Measurements from ENCODE around the gene SERPINB7.

Gene SERPINB7

GRCh38 chr18:63784787-63785452 is 9.7 kb downstream of the SERPINB7 start:
- H3K4me3 ChIP-seq (ENCODE audit: low read length) = no peak overlapping the region
- DNase-seq (ENCODE audit: low read depth) = no peak
- TF ChIP-seq, protein P1, sequence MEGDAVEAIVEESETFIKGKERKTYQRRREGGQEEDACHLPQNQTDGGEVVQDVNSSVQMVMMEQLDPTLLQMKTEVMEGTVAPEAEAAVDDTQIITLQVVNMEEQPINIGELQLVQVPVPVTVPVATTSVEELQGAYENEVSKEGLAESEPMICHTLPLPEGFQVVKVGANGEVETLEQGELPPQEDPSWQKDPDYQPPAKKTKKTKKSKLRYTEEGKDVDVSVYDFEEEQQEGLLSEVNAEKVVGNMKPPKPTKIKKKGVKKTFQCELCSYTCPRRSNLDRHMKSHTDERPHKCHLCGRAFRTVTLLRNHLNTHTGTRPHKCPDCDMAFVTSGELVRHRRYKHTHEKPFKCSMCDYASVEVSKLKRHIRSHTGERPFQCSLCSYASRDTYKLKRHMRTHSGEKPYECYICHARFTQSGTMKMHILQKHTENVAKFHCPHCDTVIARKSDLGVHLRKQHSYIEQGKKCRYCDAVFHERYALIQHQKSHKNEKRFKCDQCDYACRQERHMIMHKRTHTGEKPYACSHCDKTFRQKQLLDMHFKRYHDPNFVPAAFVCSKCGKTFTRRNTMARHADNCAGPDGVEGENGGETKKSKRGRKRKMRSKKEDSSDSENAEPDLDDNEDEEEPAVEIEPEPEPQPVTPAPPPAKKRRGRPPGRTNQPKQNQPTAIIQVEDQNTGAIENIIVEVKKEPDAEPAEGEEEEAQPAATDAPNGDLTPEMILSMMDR (IDR thresholded peaks at IDR 0.05; ENCODE audit: insufficient read depth, low read depth, low read length, missing control alignments) = no peak

DNA sequence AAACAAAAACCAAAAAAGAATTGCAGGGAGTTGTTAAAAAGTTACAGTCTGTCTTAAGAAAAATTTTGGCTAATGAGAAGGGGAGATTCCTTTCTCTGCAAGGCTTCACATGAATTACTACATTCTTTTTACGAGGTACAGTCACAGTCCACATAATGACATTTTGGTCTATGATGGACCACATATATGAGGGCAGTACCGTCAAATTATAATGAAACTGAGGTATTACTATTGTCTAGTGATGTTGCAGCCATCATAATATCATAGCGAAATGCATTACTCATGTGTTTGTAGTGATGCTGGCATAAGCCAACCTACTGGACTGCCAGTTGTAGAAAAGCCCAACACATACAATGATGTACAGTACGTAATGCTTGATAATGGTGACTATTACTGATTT is 12.5 kb downstream of the SERPINB7 start:
- TF ChIP-seq, protein P1 (IDR thresholded peaks at IDR 0.05; ENCODE audit: insufficient read depth, low read depth, low read length, missing control alignments) = no peak

DNA sequence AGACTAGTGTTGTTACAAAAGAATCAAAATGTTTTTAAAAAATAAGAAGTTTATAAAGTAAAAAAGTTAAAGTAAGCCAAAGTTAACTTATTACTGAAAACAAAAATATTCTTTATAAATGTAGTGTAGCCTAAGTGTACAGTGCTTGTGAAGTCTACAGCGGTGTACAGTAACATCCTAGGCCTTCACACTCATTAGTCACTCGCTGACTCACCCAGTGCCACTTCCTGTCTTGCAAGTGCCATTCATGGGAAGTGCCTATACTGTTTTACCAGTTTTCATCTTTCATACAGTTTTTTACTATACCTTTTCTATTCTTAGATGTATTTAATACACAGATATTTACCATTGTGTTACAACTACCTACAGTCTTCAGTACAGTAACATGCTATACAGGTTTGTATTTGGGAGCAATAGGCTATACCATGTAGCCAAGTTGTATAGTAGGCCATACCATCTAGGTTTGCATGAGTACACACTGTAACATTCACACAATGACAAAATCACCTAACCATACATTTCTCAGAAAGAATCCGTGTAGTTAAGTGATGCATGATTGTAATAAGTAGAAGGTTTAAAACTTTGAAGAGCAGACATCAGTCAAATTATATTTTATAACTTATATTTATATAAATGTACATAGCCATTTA is 13.4 kb downstream of the SERPINB7 start:
- DNase-seq (ENCODE audit: low read depth) = peak; percentile 98
- no peak overlapping the region for H3K4me3 ChIP-seq (ENCODE audit: low read length)
- TF ChIP-seq, protein P1 (IDR thresholded peaks at IDR 0.05; ENCODE audit: insufficient read depth, low read depth, low read length, missing control alignments) = no peak

More for the DNA sequence above, 12.5 kb downstream of the SERPINB7 start:
- no peak for DNase-seq (ENCODE audit: low read depth)
- no peak overlapping the region for H3K4me3 ChIP-seq (ENCODE audit: low read length)

- TF ChIP-seq, protein P1 (IDR thresholded peaks at IDR 0.05; ENCODE audit: insufficient read depth, low read depth, low read length, missing control alignments) = no peak
- DNase-seq (ENCODE audit: low read depth) = no peak
- H3K4me3 ChIP-seq (ENCODE audit: low read length) = no peak overlapping the region
Measured at GRCh38 chr18:63789327-63789726, 14.1 kb downstream of the SERPINB7 start.

- peak; percentile 30 for DNase-seq (ENCODE audit: low read depth)
- TF ChIP-seq, protein P1 (IDR thresholded peaks at IDR 0.05; ENCODE audit: insufficient read depth, low read depth, low read length, missing control alignments) = no peak
- H3K4me3 ChIP-seq (ENCODE audit: low read length) = no peak overlapping the region
Measured at GRCh38 chr18:63795606-63796005, 20.4 kb downstream of the SERPINB7 start.

- H3K4me3 ChIP-seq (ENCODE audit: low read length) = no peak overlapping the region
- DNase-seq (ENCODE audit: low read depth) = no peak
- TF ChIP-seq, protein P1 (IDR thresholded peaks at IDR 0.05; ENCODE audit: insufficient read depth, low read depth, low read length, missing control alignments) = no peak
Measured at GRCh38 chr18:63799189-63799588, 24.0 kb downstream of the SERPINB7 start.

All from epithelial cell of esophagus (primary cell).